ENCODE data around the gene S100Z. TPM values are rescaled to one million over a fixed set of nuclear protein-coding genes. Genes with fewer than 3 reads are reported as not detected.
"Not testable (repeated sequence)": the region's sequence is repeated elsewhere in the genome, so short reads cannot be mapped to it uniquely, and the experiment has no call there.

The S100Z gene
- total RNA-seq, 1 donor from 2014 or later, result 1.2 TPM

- TF ChIP-seq, protein P1, sequence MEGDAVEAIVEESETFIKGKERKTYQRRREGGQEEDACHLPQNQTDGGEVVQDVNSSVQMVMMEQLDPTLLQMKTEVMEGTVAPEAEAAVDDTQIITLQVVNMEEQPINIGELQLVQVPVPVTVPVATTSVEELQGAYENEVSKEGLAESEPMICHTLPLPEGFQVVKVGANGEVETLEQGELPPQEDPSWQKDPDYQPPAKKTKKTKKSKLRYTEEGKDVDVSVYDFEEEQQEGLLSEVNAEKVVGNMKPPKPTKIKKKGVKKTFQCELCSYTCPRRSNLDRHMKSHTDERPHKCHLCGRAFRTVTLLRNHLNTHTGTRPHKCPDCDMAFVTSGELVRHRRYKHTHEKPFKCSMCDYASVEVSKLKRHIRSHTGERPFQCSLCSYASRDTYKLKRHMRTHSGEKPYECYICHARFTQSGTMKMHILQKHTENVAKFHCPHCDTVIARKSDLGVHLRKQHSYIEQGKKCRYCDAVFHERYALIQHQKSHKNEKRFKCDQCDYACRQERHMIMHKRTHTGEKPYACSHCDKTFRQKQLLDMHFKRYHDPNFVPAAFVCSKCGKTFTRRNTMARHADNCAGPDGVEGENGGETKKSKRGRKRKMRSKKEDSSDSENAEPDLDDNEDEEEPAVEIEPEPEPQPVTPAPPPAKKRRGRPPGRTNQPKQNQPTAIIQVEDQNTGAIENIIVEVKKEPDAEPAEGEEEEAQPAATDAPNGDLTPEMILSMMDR (IDR thresholded peaks at IDR 0.05), result no peak
- no peak for ATAC-seq
- no peak overlapping the region for H3K27ac ChIP-seq
- no peaks in the 10 kb centered on the region for H3K9me3 ChIP-seq
- H3K4me1 ChIP-seq, result no peaks in the 10 kb centered on the region
- no peaks in the 10 kb centered on the region for H3K27me3 ChIP-seq (ENCODE audit: low read depth)
- no peaks in the 10 kb centered on the region for H3K36me3 ChIP-seq
- DNase-seq, result no peak
- intact Hi-C loops (cut with DNase I), result no loop called here
- no peak overlapping the region for H3K4me3 ChIP-seq
Observed at GRCh38 chr5:76941000-76941399, 91.2 kb downstream of the S100Z start.

GRCh38 chr5:76941442-76941841 is 91.6 kb downstream of the S100Z start:
- DNase-seq (no peak), ATAC-seq (peak in 1 of 2 donors; percentile 21)
- H3K27me3 ChIP-seq (ENCODE audit: low read depth), result no peaks in the 10 kb centered on the region
- no peak overlapping the region for H3K27ac ChIP-seq
- TF ChIP-seq, protein P1 (IDR thresholded peaks at IDR 0.05), result no peak
- no peak overlapping the region for H3K4me3 ChIP-seq
- H3K36me3 ChIP-seq, result no peaks in the 10 kb centered on the region
- intact Hi-C loops (cut with DNase I), result no loop called here
- no peaks in the 10 kb centered on the region for H3K9me3 ChIP-seq
- no peaks in the 10 kb centered on the region for H3K4me1 ChIP-seq

GRCh38 chr5:76942581-76942980 is 92.8 kb downstream of the S100Z start:
- DNase-seq, result no peak
- no peak overlapping the region for H3K27ac ChIP-seq
- intact Hi-C loops (cut with DNase I), result no loop called here
- H3K9me3 ChIP-seq, result no peaks in the 10 kb centered on the region
- TF ChIP-seq, protein P1 (IDR thresholded peaks at IDR 0.05), result no peak
- no peak for ATAC-seq
- no peaks in the 10 kb centered on the region for H3K4me1 ChIP-seq
- H3K36me3 ChIP-seq, result no peaks in the 10 kb centered on the region
- no peaks in the 10 kb centered on the region for H3K27me3 ChIP-seq (ENCODE audit: low read depth)
- no peak overlapping the region for H3K4me3 ChIP-seq

DNA sequence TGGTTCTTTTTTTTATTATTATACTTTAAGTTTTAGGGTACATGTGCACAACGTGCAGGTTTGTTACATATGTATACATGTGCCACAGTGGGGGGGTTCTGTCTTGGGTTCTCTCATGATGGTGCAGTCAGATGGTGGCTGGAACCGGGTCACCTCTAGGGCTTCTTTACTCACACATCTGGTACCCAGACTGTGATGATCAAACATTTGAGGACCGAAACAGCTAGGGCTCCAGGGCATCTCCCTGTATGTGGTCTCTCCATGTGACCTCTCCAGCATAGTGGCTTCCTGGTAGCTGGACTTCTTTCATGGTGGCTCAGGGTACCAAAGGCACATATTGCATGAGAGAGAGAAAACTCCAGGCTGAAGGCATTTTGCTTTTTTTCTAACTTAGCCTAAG is 93.2 kb downstream of the S100Z start:
- no peak overlapping the region for H3K27ac ChIP-seq
- intact Hi-C loops (cut with DNase I), result no loop called here
- ATAC-seq (no peak), DNase-seq (no peak)
- TF ChIP-seq, protein P1 (IDR thresholded peaks at IDR 0.05), result no peak
- no peaks in the 10 kb centered on the region for H3K9me3 ChIP-seq
- no peak overlapping the region for H3K4me3 ChIP-seq
- no peaks in the 10 kb centered on the region for H3K4me1 ChIP-seq
- H3K27me3 ChIP-seq (ENCODE audit: low read depth), result no peaks in the 10 kb centered on the region
- no peaks in the 10 kb centered on the region for H3K36me3 ChIP-seq

GRCh38 chr5:76944638-76945037 is 94.8 kb downstream of the S100Z start:
- no peak for ATAC-seq
- no peak for DNase-seq
- TF ChIP-seq, protein P1 (IDR thresholded peaks at IDR 0.05), result no peak
- no peaks in the 10 kb centered on the region for H3K9me3 ChIP-seq
- no peak overlapping the region for H3K27ac ChIP-seq
- no peaks in the 10 kb centered on the region for H3K36me3 ChIP-seq
- H3K4me3 ChIP-seq, result no peak overlapping the region
- intact Hi-C loops (cut with DNase I), result no loop called here
- no peaks in the 10 kb centered on the region for H3K27me3 ChIP-seq (ENCODE audit: low read depth)
- H3K4me1 ChIP-seq, result no peaks in the 10 kb centered on the region

- DNase-seq; H3K9me3 ChIP-seq; H3K27me3 ChIP-seq (ENCODE audit: low read depth); H3K36me3 ChIP-seq; ATAC-seq; H3K4me1 ChIP-seq; H3K4me3 ChIP-seq; H3K27ac ChIP-seq; intact Hi-C loops (cut with DNase I): not testable (repeated sequence)
Observed at GRCh38 chr5:76945238-76945637, 95.4 kb downstream of the S100Z start.

All from lower lobe of right lung (tissue), 2 donors.